Caco-2 (cell line): ENCODE results near the gene ROPN1L. TPM values are rescaled to one million over a fixed set of nuclear protein-coding genes. Genes with fewer than 3 reads are reported as not detected.

Experiments
- BruUV-seq: library from RNA; stranded (reverse); fragments of 400-500 nt; replicated peaks from 2 replicates; lab custom pipeline; 2021; lab: Mats Ljungman, UMichigan
- CTCF ChIA-PET: fragments of 300-600 bp; sonication (Branson Sonifier 250); formaldehyde crosslinking; loops from one replicate; lab custom pipeline; 2022; ENCODE audit warnings: antibody characterized with exemption; lab: Charles Lee
- POLR2A ChIA-PET: fragments of 300-600 bp; sonication (Branson Sonifier 250); formaldehyde crosslinking; loops from one replicate; lab custom pipeline; 2022; ENCODE audit warnings: antibody characterized with exemption; lab: Charles Lee
- DNase-seq, 2 experiments: peaks; one replicate each; pipeline versions ENCODE4 v3.0.0 to v3.0.0-alpha.2; 2020 to 2022
- H3K27me3 ChIP-seq: replicated peaks from 2 replicates; pipeline ENCODE4 v1.6.0; 2011; ENCODE audit warnings: low read length; ENCODE audit not compliant: control insufficient read depth, insufficient read depth
- H3K36me3 ChIP-seq: 2 replicates; pipeline ENCODE4 v1.5.1; 2011; ENCODE audit warnings: low read length; ENCODE audit not compliant: control insufficient read depth, insufficient read depth
- H3K4me1 ChIP-seq: fragments of 250-450 bp; sonication (Bioruptor Pico); 2 replicates; pipeline ENCODE4 v1.5.1; 2020; ENCODE audit warnings: mild to moderate bottlenecking
- H3K4me3 ChIP-seq: 2 replicates; pipeline ENCODE4 v1.5.1; 2011; ENCODE audit warnings: low read depth, mild to moderate bottlenecking, control low read depth, low read length
- H3K9me3 ChIP-seq: fragments of 250-450 bp; sonication (Bioruptor Pico); 2 replicates; pipeline ENCODE4 v1.5.1; 2020; ENCODE audit warnings: mild to moderate bottlenecking, moderate library complexity
- H3K27ac Mint-ChIP-seq: one replicate; pipeline ENCODE4 v1.8.0; 2022; ENCODE audit warnings: mixed read lengths; ENCODE audit not compliant: unreplicated experiment
- H3K27me3 Mint-ChIP-seq: one replicate; pipeline ENCODE4 v1.8.0; 2022; ENCODE audit warnings: mixed read lengths; ENCODE audit not compliant: insufficient read depth, unreplicated experiment
- H3K36me3 Mint-ChIP-seq: one replicate; pipeline ENCODE4 v1.8.0; 2022; ENCODE audit warnings: mild to moderate bottlenecking, mixed read lengths; ENCODE audit not compliant: insufficient read depth, unreplicated experiment
- H3K4me1 Mint-ChIP-seq: one replicate; pipeline ENCODE4 v1.8.0; 2022; ENCODE audit warnings: low read depth, mixed read lengths; ENCODE audit not compliant: unreplicated experiment
- H3K4me3 Mint-ChIP-seq: one replicate; pipeline ENCODE4 v1.8.0; 2022; ENCODE audit warnings: mild to moderate bottlenecking, moderate library complexity, mixed read lengths; ENCODE audit not compliant: unreplicated experiment
- H3K9me3 Mint-ChIP-seq: one replicate; pipeline ENCODE4 v1.8.0; 2022; ENCODE audit warnings: mixed read lengths; ENCODE audit not compliant: unreplicated experiment
- CTCF ChIP-seq, 2 experiments: fragments of 200-600 bp in 1 of 2; IDR thresholded peaks; 1 replicate in 1 of 2; 2 replicates in 1 of 2; pipeline versions ENCODE4 v1.5.1 to v1.8.0; 2011 to 2022; ENCODE audit warnings: antibody characterized with exemption in 1 of 2, control low read depth in 1 of 2, inconsistent platforms in 1 of 2, low read depth in 1 of 2, low read length in 1 of 2, mild to moderate bottlenecking in 1 of 2, moderate library complexity in 1 of 2; ENCODE audit not compliant: insufficient read depth in 1 of 2, severe bottlenecking in 1 of 2, unreplicated experiment in 1 of 2
- intact Hi-C: fragments of 100-400 bp; cut with micrococcal nuclease; formaldehyde crosslinking; loops from one replicate; pipeline ENCODE4 v1.10.0; 2022; ENCODE audit not compliant: unreplicated experiment
- total RNA-seq: library from RNA; stranded (reverse); gene quantifications from 2 replicates; pipeline ENCODE4 v1.2.3, GENCODE V29; 2022

The ROPN1L gene
- total RNA-seq, 1 experiment from 2014 or later: 0.48 TPM

- ChIA-PET CTCF (interaction anchor here (1.0 kb wide), 1 partner anchor 13 kb away, joined by 3 read pairs; no protein-coding TSS in a partner anchor), POLR2A (no interaction called here)
- no peak overlapping the region for H3K4me3 Mint-ChIP-seq
- H3K27ac Mint-ChIP-seq: no peak overlapping the region
- H3K9me3 Mint-ChIP-seq: peaks cover 6% of the 10 kb centered on the region
- Histone ChIP-seq H3K36me3 (no peaks in the 10 kb centered on the region), H3K9me3 (no peaks in the 10 kb centered on the region), H3K27me3 (no peaks in the 10 kb centered on the region), H3K4me1 (no peaks in the 10 kb centered on the region; the same call in 1 of the 2 replicates), H3K4me3 (no peak overlapping the region)
- intact Hi-C loops: no loop called here
- no peak for TF ChIP-seq CTCF (IDR thresholded peaks at IDR 0.05; ENCODE audit: insufficient read depth in 1 of 2, low read depth in 1 of 2, low read length in 1 of 2, severe bottlenecking in 1 of 2, unreplicated experiment in 1 of 2)
- no peaks in the 10 kb centered on the region for H3K4me1 Mint-ChIP-seq
- no peaks in the 10 kb centered on the region for H3K27me3 Mint-ChIP-seq
- no peaks in the 10 kb centered on the region for H3K36me3 Mint-ChIP-seq
- DNase-seq: no peak
- BruUV-seq: no TSS peak
Observed at GRCh38 chr5:10468256-10468655, 26.6 kb downstream of the ROPN1L start.

- Histone ChIP-seq H3K4me1 (no peaks in the 10 kb centered on the region; the same call in 1 of the 2 replicates), H3K27me3 (no peaks in the 10 kb centered on the region), H3K9me3 (no peaks in the 10 kb centered on the region; the same call in 1 of the 2 replicates), H3K4me3 (no peak overlapping the region), H3K36me3 (no peaks in the 10 kb centered on the region)
- TF ChIP-seq CTCF (IDR thresholded peaks at IDR 0.05; ENCODE audit: insufficient read depth in 1 of 2, low read depth in 1 of 2, low read length in 1 of 2, severe bottlenecking in 1 of 2, unreplicated experiment in 1 of 2): no peak
- no peaks in the 10 kb centered on the region for H3K4me1 Mint-ChIP-seq
- H3K27ac Mint-ChIP-seq: no peak overlapping the region
- no peaks in the 10 kb centered on the region for H3K36me3 Mint-ChIP-seq
- H3K9me3 Mint-ChIP-seq: peaks cover 9% of the 10 kb centered on the region
- intact Hi-C loops: no loop called here
- CTCF ChIA-PET: interaction anchor here (1.0 kb wide), 1 partner anchor 12 kb away, joined by 3 read pairs; no protein-coding TSS in a partner anchor
- no TSS peak for BruUV-seq
- no peak overlapping the region for H3K4me3 Mint-ChIP-seq
- no peak for DNase-seq
- no peaks in the 10 kb centered on the region for H3K27me3 Mint-ChIP-seq
- POLR2A ChIA-PET: interaction anchor here (0.6 kb wide), 1 partner anchor 1339 kb away, joined by 3 read pairs; no protein-coding TSS in a partner anchor
Observed at GRCh38 chr5:10469253-10470050, 27.8 kb downstream of the ROPN1L start.

- intact Hi-C loops: no loop called here
- Mint-ChIP-seq H3K9me3 (peaks cover 9% of the 10 kb centered on the region), H3K4me1 (no peaks in the 10 kb centered on the region), H3K36me3 (no peaks in the 10 kb centered on the region), H3K27ac (no peak overlapping the region), H3K27me3 (no peaks in the 10 kb centered on the region), H3K4me3 (no peak overlapping the region)
- ChIA-PET CTCF (no interaction called here), POLR2A (no interaction called here)
- no peaks in the 10 kb centered on the region; the same call in 1 of the 2 replicates for H3K4me1 ChIP-seq
- H3K36me3 ChIP-seq: no peaks in the 10 kb centered on the region
- H3K9me3 ChIP-seq: no peaks in the 10 kb centered on the region; the same call in 1 of the 2 replicates
- no peak overlapping the region for H3K4me3 ChIP-seq
- no TSS peak for BruUV-seq
- no peaks in the 10 kb centered on the region for H3K27me3 ChIP-seq
- no peak for DNase-seq
- TF ChIP-seq CTCF (IDR thresholded peaks at IDR 0.05; ENCODE audit: insufficient read depth in 1 of 2, low read depth in 1 of 2, low read length in 1 of 2, severe bottlenecking in 1 of 2, unreplicated experiment in 1 of 2): no peak
Observed at GRCh38 chr5:10470669-10471068, 29.0 kb downstream of the ROPN1L start.
